GM18858 (cell line): ENCODE results near the gene RABGEF1.
"Not testable (repeated sequence)": the region's sequence is repeated elsewhere in the genome, so short reads cannot be mapped to it uniquely, and the experiment has no call there.

Experiments
- ATAC-seq: cut with Tn5 transposase; IDR thresholded peaks from one replicate; pipeline ENCODE4 v1.9.1; 2021; ENCODE audit not compliant: unreplicated experiment

RABGEF1 gene

GRCh38 chr7:66735154-66735553 is 5.4 kb upstream of the RABGEF1 start:
- no peak for ATAC-seq

- no peak for ATAC-seq
Observed at GRCh38 chr7:66735850-66736249, 4.7 kb upstream of the RABGEF1 start.

GRCh38 chr7:66736892-66737291 is 3.6 kb upstream of the RABGEF1 start:
- no peak for ATAC-seq

DNA sequence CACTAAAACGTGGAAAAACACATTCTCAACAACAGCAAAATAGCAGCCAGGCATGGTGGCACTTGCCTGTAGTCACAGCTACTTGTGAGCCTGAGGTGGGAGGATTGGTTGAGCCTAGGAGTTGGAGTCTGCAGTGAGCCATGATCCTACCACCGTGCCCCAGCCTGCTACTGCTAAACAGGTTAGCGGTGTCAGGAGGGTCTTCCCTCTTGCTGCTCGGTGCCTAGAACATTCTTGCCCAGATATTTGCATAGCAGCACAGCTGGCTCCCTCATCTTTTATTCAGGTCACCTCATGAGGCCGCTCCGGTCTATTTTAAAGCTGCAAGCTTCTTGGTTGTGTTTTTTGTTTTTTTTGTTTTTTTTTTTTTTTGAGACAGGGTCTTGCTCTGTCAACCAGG is 2.9 kb upstream of the RABGEF1 start:
- no peak for ATAC-seq

DNA sequence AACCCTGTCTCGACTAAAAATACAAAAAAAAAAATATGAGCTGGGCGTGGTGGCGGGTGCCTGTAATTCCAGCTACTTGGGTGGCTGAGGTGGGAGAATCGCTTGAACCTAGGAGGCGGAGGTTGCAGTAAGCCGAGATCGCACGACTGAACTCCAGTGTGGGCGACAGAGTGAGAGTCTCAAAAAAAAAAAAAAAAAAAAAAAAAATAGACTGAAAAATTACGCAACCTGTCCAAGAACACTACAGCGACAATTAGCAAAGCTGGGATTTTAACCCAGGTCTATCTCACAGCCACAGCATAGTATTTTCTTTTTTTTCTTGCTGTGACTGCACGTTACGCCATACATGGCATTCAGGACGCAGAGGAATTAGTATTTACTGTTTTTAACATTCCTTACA is 1.1 kb upstream of the RABGEF1 start:
- ATAC-seq = no peak

GRCh38 chr7:66739953-66740301 is 606 bp upstream of the RABGEF1 start:
- ATAC-seq = no peak

- peak; percentile 22 for ATAC-seq
Observed at GRCh38 chr7:66740980-66741709, 612 bp downstream of the RABGEF1 start.

DNA sequence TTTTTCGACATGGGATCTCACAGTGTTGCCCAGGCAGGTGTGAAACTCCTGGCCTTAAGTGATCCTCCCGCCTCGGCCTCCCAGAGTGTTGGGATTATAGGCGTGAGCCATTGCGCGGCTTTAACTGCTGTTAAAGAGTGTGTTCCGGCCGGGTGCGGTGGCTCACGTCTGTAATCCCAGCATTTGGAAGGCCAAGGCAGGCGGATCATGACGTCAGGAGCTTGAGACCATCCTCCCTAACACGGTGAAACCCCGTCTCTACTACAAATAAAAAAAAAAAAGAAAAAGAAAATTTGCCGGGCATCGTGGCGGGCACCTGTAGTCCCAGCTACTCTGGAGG is 1.1 kb downstream of the RABGEF1 start:
- no peak for ATAC-seq

GRCh38 chr7:66742298-66742697 is 1.8 kb downstream of the RABGEF1 start:
- ATAC-seq = not testable (repeated sequence)

DNA sequence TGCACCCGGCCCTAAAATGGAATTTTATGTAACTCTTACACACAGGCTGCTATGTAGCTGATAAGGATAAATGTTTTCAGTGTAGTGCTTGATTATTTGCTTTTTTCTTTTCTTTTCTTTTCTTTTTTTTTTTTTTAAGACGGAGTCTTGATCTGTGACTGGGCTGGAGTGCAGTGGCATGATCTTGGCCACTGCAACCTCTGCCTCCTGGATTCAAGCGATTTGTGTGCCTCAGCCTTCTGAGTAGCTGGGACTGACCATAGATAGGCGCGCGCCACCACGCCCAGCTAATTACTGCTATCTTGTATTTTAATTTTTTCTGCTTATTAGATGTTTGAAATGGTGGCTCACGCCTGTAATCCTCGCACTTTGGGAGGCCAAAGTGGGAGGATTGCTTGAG is 3.4 kb downstream of the RABGEF1 start:
- ATAC-seq = no peak

- no peak for ATAC-seq
Observed at GRCh38 chr7:66747385-66747784, 6.9 kb downstream of the RABGEF1 start.

DNA sequence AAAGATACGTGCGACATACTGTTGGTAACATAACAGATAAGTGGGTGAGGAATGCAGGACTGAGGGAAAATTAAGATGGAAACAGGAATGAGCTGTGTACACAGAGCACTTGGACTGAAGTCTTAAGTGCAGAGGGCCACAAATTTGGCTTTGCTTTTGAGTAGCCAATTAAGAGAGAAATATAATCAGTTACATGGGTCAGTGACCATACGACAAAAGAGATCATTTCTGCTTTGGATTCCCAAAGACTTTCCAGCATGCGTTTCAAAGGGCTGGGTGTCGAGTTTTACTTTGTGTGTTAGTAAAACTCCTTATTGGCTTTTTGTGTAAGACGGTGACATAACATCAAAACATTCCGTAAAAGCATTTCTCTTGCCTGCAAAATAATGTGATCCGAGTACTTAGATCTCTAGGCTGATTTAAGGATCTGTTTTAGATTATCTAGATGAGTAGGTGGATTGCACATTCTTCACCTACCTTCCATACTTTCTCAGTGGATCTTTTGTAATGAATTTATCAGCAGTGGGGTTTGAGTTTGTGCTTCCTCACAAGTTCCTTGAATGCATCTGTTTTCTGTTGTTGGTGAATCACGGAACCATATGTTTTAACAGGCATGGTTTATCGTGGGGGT is 7.5 kb downstream of the RABGEF1 start:
- no peak for ATAC-seq

DNA sequence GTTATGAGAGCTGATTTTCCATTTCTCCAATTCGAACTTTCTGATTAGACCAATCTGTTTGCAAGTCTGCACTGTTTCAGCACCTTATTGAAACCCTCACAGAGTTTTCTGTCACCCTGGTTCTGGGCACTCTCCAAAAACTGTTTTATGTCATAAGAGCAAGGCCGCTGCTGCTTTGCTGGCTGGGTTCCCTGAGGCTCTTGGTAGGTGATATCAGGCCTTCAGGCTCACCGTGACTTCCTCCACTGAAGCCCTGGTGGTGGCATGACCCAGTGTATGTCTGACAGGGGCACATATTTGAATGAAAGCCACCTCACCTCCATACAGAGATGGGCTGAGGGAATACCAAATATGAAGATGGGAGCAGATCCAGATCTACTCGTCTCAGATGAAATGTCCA is 8.3 kb downstream of the RABGEF1 start:
- no peak for ATAC-seq

DNA sequence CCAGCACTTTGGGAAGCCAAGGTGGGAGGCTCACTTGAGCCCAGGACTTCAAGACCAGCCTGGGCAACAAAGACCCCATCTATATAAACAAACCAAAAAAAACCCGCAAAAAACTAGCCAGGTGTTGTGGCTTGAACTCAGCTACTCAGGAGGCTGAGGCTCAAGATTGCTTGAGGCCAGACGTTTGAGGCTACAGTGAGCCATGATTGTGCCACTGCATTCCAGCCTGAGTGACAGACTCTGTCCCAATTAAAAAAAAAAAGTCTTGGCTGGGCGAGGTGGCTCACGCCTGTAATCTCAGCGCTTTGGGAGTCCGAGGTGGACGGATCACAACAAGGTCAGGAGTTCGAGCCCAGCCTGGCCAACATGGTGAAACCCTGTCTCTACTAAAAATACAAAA is 11.4 kb downstream of the RABGEF1 start:
- ATAC-seq = no peak

- ATAC-seq = no peak
Observed at GRCh38 chr7:66754541-66754940, 14.0 kb downstream of the RABGEF1 start.

DNA sequence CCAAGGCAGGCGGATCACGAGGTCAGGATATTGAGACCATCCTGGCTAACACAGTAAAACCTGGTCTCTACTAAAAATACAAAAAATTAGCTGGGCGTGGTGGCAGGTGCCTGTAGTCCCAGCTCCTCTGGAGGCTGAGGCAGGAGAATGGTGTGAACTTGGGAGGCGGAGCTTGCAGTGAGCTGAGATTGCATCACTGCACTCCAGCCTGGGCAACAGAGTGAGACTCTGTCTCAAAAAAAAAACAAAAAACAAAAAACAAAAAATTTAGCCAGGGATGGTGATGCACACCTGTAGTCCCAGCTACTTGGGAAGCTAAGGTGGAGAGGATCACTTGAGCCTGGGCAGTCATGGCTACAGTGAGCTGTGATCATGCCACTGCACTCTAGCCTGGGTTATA is 14.5 kb downstream of the RABGEF1 start:
- not testable (repeated sequence) for ATAC-seq

- not testable (repeated sequence) for ATAC-seq
Observed at GRCh38 chr7:66756227-66756626, 15.7 kb downstream of the RABGEF1 start.

DNA sequence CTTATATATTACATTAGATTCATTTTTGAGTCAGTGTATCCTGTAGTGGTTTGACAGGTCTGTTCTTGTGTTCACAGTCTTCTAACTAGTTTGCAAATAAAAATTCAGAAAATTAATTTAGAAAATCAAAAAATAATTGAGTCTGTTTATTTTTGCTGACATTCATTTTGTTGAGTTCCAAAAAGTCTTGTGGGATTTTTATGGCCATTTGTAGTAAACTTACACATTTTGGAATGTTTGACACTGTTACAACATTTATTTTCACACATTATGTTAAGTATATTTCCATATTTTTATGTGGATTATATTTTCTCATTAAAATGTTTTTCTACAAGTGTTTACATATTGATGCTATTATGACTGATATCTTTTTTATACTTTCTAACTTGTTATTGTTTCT is 16.4 kb downstream of the RABGEF1 start:
- ATAC-seq = no peak

- no peak for ATAC-seq
Observed at GRCh38 chr7:66757939-66758338, 17.4 kb downstream of the RABGEF1 start.

DNA sequence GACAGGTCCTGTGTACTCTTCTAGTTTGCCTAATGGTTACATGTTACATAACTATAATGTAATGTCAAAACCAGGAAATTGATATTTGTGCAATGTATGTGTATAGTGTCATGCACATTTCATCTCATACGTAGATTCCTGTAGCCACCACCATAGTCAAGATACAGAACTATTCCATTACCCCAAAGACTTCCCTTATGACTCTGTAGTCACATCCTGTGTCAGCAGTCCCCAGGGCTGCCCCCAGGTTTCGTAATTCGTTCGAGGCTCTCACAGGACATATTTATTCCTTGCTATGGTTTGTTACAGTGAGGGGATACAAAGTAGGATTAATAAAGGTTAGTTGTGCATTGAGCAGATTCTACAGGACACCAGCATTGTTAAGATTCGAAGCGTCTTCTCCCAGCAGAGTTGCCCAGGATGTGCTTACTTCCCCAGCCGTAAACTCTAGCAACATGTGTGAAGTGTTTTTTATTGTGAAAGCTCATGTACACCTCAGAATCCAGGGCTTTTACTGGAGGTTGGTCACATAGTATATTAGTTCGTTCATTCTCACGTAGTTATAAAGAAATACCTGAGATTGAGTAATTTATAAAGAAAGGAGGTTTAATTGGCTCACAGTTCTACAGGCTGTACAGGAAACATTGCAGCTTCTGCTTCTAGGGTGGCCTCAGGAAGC is 18.6 kb downstream of the RABGEF1 start:
- peak; percentile 96 for ATAC-seq

GRCh38 chr7:66763183-66763582 is 22.6 kb downstream of the RABGEF1 start:
- not testable (repeated sequence) for ATAC-seq

DNA sequence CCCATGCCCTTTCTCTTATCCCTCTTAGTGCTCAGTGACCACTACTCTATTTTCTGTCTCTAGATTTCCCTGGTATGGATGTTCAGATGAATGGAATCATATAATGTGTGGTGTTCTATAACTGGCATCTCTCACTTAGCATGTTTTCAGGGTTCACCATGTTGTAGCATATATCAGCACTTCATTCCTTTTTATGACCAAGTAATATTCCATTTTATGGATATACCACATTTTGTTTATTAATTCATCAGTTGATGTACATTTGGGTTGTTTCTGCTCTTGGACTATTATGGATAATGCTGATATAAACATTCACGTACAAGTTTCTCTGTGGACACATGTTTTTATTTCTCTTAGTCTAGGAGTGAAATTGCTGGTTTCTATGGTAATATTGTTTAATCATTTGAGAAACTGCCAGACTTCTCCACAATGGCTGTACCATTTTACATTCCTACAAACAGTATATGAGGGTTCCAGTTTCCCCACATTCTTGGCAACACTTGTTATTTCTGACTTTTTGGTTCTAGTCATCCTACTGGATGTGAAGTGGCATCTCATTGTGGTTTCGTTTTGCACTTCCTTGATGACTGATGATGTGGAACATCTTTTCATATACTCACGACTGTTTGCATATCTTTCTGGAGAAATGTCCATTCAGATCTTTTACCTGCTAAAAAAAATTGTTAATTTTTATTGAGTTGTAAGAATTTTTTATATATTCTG is 23.3 kb downstream of the RABGEF1 start:
- ATAC-seq = not testable (repeated sequence)
